Hindlimb muscle (tissue), 1 donor: ENCODE results near the gene MET. TPM values are rescaled to one million over a fixed set of nuclear protein-coding genes. Genes with fewer than 3 reads are reported as not detected.
A peak's percentile ranks its signal among the peaks of the same experiment; 100 is the strongest.
"Not testable (repeated sequence)": the region's sequence is repeated elsewhere in the genome, so short reads cannot be mapped to it uniquely, and the experiment has no call there.

Experiments used
- DNase-seq: peaks from one replicate; pipeline ENCODE4 v3.0.0-alpha.2; 2013
- polyA plus RNA-seq: library from polyadenylated mRNA; unstranded; fragments of 120-200 nt; gene quantifications from one replicate; pipeline ENCODE4 v1.2.1, GENCODE V29; 2013; ENCODE audit not compliant: insufficient read length

Gene MET
- polyA plus RNA-seq, 1 donor, result 15.2 TPM

DNA sequence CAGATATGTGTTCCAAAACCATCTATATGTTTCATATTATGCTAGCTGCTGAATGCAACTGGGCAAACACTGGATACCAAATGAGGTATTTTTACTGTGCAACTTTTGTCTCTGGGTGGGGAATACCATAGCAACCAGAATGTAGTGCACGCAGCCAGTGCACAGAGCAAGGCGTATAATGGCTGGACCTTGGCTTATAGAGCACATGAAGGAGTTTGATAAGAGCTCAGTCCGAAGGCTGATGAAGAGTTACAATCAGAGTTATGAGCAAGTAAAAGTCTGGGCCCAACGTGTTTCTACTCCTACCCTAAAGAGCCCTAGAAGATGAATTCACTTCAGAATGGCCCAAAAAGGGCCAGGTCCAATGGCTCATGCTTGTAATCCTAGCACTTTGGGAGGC lies 82.2 kb downstream of the MET start:
- DNase-seq, result no peak

DNA sequence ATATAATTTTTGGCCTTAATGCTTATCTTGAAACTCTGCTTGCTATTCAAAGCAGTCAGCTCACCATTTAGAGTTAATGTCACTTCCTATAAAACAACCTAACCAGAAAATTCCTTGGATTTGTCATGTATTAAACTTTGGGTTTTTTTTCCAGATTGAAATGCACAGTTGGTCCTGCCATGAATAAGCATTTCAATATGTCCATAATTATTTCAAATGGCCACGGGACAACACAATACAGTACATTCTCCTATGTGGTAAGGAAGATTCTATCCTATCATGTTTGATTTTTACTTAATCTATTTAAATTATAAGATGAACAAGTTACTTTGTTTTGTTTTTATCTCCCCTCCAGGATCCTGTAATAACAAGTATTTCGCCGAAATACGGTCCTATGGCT lies 85.3 kb downstream of the MET start:
- DNase-seq, result no peak

GRCh38 chr7:116759642-116760041 lies 87.6 kb downstream of the MET start:
- DNase-seq, result not testable (repeated sequence)

- DNase-seq, result no peak
Measured at GRCh38 chr7:116762971-116763370, 91.0 kb downstream of the MET start.

DNA sequence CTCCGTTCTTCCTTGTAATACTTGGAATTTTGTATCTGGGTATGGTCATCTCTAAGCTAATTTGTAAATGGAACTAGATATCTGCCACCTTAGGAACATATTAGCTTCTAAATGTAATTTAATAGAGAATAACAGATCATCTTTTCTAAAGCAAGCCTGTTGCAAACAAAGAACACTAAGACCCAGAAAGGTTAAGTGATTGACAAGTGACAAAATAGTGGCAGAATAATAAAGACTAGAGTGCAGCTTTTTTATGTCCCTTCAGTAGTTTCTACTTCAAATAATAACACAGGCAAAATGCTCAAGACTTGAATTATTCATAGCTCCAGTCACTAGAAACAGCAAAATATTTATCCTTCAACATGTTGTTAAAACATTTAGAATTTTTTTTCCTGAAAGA lies 91.7 kb downstream of the MET start:
- DNase-seq, result no peak

DNA sequence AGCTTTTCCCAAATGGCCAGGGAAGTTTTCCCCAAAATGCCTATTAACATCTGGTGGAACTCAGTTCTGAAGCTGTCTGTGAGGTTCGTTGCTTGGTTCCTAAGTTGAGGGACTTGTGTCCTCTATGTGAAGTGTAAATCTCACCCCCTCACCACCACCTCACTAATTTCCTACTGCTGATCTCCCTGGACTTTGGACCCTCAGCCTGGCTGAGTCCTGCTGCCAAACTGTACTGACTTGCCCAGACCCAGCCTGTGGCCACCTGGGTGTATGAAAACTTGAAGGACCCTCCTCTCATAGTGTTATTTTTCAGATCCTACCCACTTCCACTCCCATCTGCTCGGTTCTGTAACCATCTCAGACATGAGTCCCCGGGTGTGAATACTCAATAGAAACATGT lies 94.9 kb downstream of the MET start:
- DNase-seq, result no peak

- no peak for DNase-seq
Measured at GRCh38 chr7:116769546-116769945, 97.5 kb downstream of the MET start.

DNA sequence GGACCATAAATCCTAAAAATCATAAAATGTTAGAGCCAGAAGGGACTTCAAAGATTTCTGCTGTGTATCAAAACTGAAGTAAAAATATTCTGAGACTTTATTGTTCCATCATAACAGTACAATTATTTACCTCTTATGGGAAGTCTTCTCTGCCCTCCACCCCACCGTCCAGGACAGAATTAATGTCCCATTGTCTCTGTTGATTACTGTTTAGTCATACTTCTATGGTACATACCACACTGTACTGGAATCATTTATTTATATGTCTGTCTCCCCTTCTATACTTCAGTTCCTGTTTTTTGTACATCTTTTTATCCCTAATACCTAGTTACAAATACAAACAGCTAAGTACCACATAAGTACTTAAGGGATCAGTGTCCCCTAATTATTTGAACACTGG lies 98.9 kb downstream of the MET start:
- DNase-seq, result no peak

DNA sequence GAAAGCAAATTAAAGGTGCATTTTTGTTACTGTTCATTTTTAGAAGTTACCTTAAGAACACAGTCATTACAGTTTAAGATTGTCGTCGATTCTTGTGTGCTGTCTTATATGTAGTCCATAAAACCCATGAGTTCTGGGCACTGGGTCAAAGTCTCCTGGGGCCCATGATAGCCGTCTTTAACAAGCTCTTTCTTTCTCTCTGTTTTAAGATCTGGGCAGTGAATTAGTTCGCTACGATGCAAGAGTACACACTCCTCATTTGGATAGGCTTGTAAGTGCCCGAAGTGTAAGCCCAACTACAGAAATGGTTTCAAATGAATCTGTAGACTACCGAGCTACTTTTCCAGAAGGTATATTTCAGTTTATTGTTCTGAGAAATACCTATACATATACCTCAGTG lies 99.6 kb downstream of the MET start:
- DNase-seq, result no peak

DNA sequence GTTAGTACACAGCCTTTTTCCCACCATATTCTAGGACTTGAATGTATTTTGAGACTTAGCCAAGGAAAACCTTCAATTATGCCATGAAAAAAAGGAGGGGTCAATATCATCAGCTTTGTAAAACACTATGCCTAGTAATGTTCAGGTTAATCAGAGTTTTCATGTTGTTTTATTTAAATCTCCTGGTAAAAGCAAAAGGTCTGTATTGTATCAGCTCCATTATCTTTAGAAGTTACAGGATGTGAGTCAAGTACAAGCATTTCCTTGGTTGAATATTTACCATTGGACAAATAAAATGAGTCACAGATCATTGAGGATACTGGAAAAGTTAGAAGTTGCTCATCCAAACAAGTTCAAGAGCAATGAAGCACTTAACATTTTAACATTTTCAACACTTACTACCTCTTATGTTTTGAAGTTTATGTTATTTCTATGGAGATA lies 100.4 kb downstream of the MET start:
- DNase-seq, result no peak

GRCh38 chr7:116772926-116773749 lies 101.1 kb downstream of the MET start:
- DNase-seq, result no peak

- DNase-seq, result no peak
Measured at GRCh38 chr7:116776046-116776445, 104.0 kb downstream of the MET start.

DNA sequence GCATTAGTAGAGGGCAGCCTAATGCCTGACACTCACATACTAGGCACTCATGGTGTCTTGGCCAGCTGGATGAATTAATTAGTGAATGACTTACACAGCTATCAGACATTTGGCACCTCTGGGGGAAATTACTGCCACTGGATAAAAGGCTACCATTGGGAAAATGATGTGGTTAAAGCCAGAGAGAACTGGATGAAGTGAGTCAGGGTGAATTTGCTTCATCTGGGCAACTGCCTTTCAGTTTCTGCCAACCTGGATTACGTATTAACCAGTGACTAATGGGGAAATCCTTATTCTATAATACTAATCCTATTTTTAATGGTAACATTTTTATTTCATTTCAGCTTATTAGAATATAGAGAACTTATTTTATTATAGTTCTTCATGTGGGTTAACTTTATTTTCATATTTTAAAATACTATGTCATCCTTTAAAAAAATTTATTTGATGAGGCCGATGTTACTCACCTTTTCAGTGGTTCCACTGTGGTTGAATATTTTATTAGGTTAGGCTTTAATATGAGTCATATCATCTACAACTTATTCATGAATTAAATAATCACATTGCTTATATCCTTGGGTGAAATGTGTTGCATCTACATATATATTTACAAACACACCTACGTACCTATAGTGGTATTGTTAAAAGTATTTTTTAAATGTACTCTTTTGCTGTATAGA lies 104.8 kb downstream of the MET start:
- DNase-seq, result no peak

GRCh38 chr7:116777651-116778281 lies 105.8 kb downstream of the MET start:
- DNase-seq, result peak; percentile 38

GRCh38 chr7:116779216-116779615 lies 107.2 kb downstream of the MET start:
- DNase-seq, result no peak

DNA sequence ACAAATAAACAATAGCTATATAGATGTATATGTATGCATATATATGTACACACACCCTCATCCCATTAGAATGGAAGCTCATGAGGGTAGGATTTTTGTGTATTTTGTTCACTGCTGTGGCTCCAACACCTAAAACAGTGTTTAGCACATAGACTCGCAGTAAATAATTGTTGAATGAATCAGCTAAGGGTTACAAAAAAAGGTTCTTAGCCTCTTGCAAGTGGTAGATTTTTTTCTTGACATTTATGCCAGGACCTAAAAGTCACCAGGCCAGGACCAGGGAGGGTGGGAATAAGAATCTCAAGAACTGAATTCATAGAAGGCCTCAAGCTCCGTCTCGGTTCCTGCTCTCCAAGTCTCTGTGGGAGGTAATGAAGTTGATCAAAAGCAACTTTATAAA lies 107.9 kb downstream of the MET start:
- no peak for DNase-seq

GRCh38 chr7:116780521-116780920 lies 108.5 kb downstream of the MET start:
- no peak for DNase-seq

GRCh38 chr7:116780966-116781365 lies 109.0 kb downstream of the MET start:
- DNase-seq, result no peak

DNA sequence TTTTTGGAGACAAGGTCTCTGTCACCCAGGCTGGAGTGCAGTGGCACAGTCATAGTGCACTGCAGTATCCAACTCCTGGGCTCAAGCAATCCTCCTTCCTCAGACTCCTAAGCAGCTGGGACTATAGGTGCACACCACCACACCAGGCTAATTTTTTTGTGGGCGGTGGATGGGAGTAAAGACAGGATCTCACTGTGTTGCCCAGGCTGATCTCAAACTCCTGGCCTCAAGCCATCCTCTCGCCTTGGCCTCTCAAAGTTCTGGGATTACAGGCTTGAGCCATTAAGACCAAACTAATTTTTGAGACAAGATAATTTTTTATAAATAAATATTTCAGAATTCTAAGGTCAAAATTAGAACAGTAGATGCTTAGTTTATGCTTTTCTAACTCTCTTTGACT lies 109.6 kb downstream of the MET start:
- no peak for DNase-seq

DNA sequence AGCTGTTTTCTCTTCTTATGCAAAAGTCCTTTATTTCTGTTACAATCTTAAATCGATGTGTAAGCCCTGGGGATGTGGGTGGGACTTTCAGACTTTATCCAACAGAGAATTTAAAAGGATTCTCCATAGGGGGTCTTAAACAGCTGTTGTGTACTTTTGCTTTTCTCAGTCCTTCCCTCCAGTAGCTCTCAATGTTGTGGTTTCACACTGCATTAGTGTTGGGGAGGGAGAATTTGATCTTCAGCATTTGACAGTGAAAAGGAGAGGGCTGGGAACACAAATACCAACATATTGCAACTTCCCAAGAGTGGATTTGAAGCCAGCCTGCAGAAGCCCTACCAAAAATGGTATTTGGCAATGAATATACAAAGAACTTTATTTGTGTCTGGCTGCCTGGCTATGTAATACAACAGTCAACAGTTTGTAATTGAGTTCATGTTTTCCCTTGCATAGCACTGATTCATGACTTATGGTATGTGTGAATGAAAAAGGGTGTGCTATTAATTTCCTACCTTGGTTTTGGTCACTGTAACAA lies 110.2 kb downstream of the MET start:
- DNase-seq, result no peak

DNA sequence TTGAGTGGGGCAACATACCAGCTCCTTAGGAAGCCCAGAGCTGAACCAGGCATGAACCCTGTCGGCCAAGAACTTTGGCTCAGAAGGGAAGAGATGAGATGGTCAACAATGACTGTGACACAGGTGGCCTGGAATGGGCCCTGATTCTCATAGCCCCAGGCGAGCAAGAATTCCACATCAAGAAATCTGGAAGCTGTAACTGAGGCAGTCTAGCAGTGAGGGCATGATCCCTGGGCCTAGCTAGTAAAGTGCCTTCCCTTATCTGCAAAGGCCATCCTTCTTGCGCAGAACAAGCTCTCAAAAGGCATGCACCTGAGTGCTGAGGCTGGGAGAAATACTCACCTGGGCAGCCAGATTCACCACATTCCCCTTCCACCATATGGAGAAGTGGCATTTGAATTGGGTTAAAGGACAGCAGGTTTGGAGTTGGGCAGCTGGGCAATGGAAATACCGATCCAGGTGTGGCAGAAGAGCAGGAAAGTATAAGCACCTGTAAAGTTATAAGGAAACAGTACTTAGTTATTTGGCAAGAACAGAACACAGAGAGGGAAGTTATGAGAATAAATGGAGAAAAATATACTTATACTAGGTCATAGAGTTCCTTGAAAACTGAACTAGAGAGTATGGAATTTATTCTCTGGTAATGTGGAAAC lies 111.8 kb downstream of the MET start:
- DNase-seq, result no peak

- DNase-seq, result no peak
Measured at GRCh38 chr7:116784647-116785046, 112.7 kb downstream of the MET start.

DNA sequence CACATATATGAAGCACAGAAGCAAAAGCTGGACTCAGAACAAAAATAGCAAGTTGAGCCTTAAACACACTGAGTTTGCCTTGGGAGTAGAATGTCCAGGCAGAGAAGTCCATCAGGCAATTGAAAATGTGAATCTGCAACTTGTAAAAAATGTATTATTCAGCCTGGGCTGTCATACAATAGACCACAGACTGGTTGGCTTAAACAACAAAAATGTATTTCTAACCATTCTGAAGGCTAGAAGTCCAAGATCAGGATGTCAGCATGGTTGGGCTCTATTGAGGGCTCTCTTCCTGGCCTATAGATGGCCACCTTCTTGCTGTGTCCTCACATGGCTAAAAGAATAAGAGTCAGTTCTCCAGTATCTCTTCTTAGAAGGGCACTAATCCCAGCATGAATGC lies 113.8 kb downstream of the MET start:
- DNase-seq, result no peak
